IMR-90 (cell line): Measurements from ENCODE around the gene GLRX3. TPM values are rescaled to one million over a fixed set of nuclear protein-coding genes. Genes with fewer than 3 reads are reported as not detected.

Source experiments
- ATAC-seq: fragments of 200-7000 bp; cut with Tn5 transposase; 2 replicates; pipeline ENCODE4 v1.9.1; 2020; ENCODE audit warnings: low read depth, mild to moderate bottlenecking, moderate library complexity
- BruUV-seq: library from RNA; stranded (reverse); fragments of 400-500 nt; replicated peaks from 2 replicates; lab custom pipeline; 2021; lab: Mats Ljungman, UMichigan
- CTCF ChIA-PET: fragments of 300-600 bp; formaldehyde crosslinking; extraction: SDS; loops from one replicate; lab custom pipeline; 2021; ENCODE audit warnings: antibody characterized with exemption; lab: Yijun Ruan, JAX
- POLR2A ChIA-PET: fragments of 300-600 bp; sonication (Branson Sonifier 250); formaldehyde crosslinking; loops from one replicate; lab custom pipeline; 2022; ENCODE audit warnings: antibody characterized with exemption; ENCODE audit not compliant: unreplicated experiment; lab: Charles Lee
- DNase-seq: peaks from one replicate; pipeline ENCODE4 v3.0.0; 2013
- H2AFZ ChIP-seq: replicated peaks from 2 replicates; pipeline ENCODE3; 2013; ENCODE audit warnings: low read length, mild to moderate bottlenecking; ENCODE audit not compliant: poor library complexity
- H2AK5ac ChIP-seq: 2 replicates; pipeline ENCODE4 v1.6.1; 2013; ENCODE audit warnings: low read depth, low read length, inconsistent platforms
- H2AK9ac ChIP-seq: replicated peaks from 2 replicates; pipeline ENCODE3; 2013; ENCODE audit warnings: mild to moderate bottlenecking, low read depth, low read length, moderate library complexity; ENCODE audit not compliant: poor library complexity
- H2BK120ac ChIP-seq: 2 replicates; pipeline ENCODE4 v1.6.1; 2013; ENCODE audit warnings: low read depth, low read length, inconsistent platforms
- H2BK15ac ChIP-seq: 3 replicates; pipeline ENCODE4 v1.6.1; 2013; ENCODE audit warnings: low read depth, low read length, inconsistent platforms
- H2BK20ac ChIP-seq: 2 replicates; pipeline ENCODE4 v1.6.1; 2013; ENCODE audit warnings: low read depth, mild to moderate bottlenecking, inconsistent platforms, low read length, moderate library complexity
- H2BK5ac ChIP-seq: 2 replicates; pipeline ENCODE4 v1.6.1; 2013; ENCODE audit warnings: mild to moderate bottlenecking, low read depth, low read length, inconsistent platforms; ENCODE audit not compliant: poor library complexity, severe bottlenecking
- H3K14ac ChIP-seq: replicated peaks from 2 replicates; pipeline ENCODE4 v1.6.1; 2013; ENCODE audit warnings: low read depth, low read length, inconsistent platforms
- H3K18ac ChIP-seq: 2 replicates; pipeline ENCODE4 v1.6.1; 2013; ENCODE audit warnings: low read depth, low read length, control low read depth
- H3K23ac ChIP-seq: 2 replicates; pipeline ENCODE4 v1.6.1; 2013; ENCODE audit warnings: low read depth, low read length, inconsistent platforms
- H3K27ac ChIP-seq: 2 replicates; pipeline ENCODE4 v1.5.1; 2013; ENCODE audit warnings: mild to moderate bottlenecking, control low read depth, low read length; ENCODE audit not compliant: insufficient read depth
- H3K27me3 ChIP-seq: 2 replicates; pipeline ENCODE4 v1.6.1; 2013; ENCODE audit warnings: low read length; ENCODE audit not compliant: control insufficient read depth, insufficient read depth
- H3K36me3 ChIP-seq: 2 replicates; pipeline ENCODE4 v1.6.1; 2013; ENCODE audit warnings: low read length, mixed read lengths; ENCODE audit not compliant: control insufficient read depth, insufficient read depth
- H3K4ac ChIP-seq: 2 replicates; pipeline ENCODE4 v1.6.1; 2013; ENCODE audit warnings: low read depth, low read length, inconsistent platforms
- H3K4me1 ChIP-seq: 2 replicates; pipeline ENCODE4 v1.6.1; 2013; ENCODE audit warnings: low read length, mixed read lengths; ENCODE audit not compliant: control insufficient read depth, insufficient read depth
- H3K4me2 ChIP-seq: 2 replicates; pipeline ENCODE4 v1.6.1; 2013; ENCODE audit warnings: low read depth, mild to moderate bottlenecking, control low read depth, low read length, moderate library complexity
- H3K4me3 ChIP-seq: 2 replicates; pipeline ENCODE4 v1.5.1; 2013; ENCODE audit warnings: low read depth, mild to moderate bottlenecking, control low read depth, low read length, moderate library complexity; ENCODE audit not compliant: insufficient read depth
- H3K56ac ChIP-seq: 2 replicates; pipeline ENCODE4 v1.6.1; 2013; ENCODE audit warnings: low read length, inconsistent platforms; ENCODE audit not compliant: insufficient read depth; ENCODE audit errors: extremely low read depth
- H3K79me1 ChIP-seq, 2 experiments: 2 replicates each; pipeline ENCODE4 v1.6.1; 2013; ENCODE audit warnings: low read length in 2 of 2, inconsistent platforms in 1 of 2, low read depth in 1 of 2
- H3K9ac ChIP-seq: 2 replicates; pipeline ENCODE4 v1.6.1; 2013; ENCODE audit warnings: low read depth, low read length, control low read depth
- H3K9me1 ChIP-seq: 2 replicates; pipeline ENCODE4 v1.6.1; 2013; ENCODE audit warnings: low read length, inconsistent platforms; ENCODE audit not compliant: insufficient read depth
- H3K9me3 ChIP-seq: 2 replicates; pipeline ENCODE4 v1.6.1; 2013; ENCODE audit warnings: low read length; ENCODE audit not compliant: control insufficient read depth, insufficient read depth
- H4K20me1 ChIP-seq: 2 replicates; pipeline ENCODE4 v1.6.1; 2013; ENCODE audit warnings: low read length, inconsistent platforms; ENCODE audit not compliant: insufficient read depth
- H4K5ac ChIP-seq: 2 replicates; pipeline ENCODE4 v1.6.1; 2013; ENCODE audit warnings: mild to moderate bottlenecking, low read depth, low read length, control low read depth
- H4K8ac ChIP-seq, 2 experiments: 2 replicates each; pipeline ENCODE4 v1.6.1; 2013; ENCODE audit warnings: low read depth in 2 of 2, low read length in 2 of 2, control low read depth in 1 of 2, inconsistent platforms in 1 of 2
- H4K91ac ChIP-seq: 2 replicates; pipeline ENCODE4 v1.6.1; 2013; ENCODE audit warnings: low read depth, low read length, inconsistent platforms; ENCODE audit not compliant: insufficient read depth
- CTCF ChIP-seq: conservative IDR thresholded peaks from 2 replicates; pipeline ENCODE4 v1.5.1; 2012; ENCODE audit warnings: mild to moderate bottlenecking, low read depth, low read length, improper control_type of control experiment
- MAFK ChIP-seq: IDR thresholded peaks from 2 replicates; pipeline ENCODE4 v1.6.1; 2012; ENCODE audit warnings: low read depth, low read length, improper control_type of control experiment
- MAZ ChIP-seq: IDR thresholded peaks from 2 replicates; pipeline ENCODE4 v1.6.1; 2012; ENCODE audit warnings: low read depth, mild to moderate bottlenecking, low read length, improper control_type of control experiment, moderate library complexity, borderline replicate concordance
- MXI1 ChIP-seq: IDR thresholded peaks from 2 replicates; pipeline ENCODE4 v1.6.1; 2012; ENCODE audit warnings: low read depth, mild to moderate bottlenecking, low read length, moderate library complexity, borderline replicate concordance
- NFE2L2 ChIP-seq: fragments of 150-350 bp; IDR thresholded peaks from 2 replicates; pipeline ENCODE4 v1.6.1; 2016; ENCODE audit warnings: low read depth, mild to moderate bottlenecking, low read length
- RAD21 ChIP-seq: IDR thresholded peaks from 2 replicates; pipeline ENCODE4 v1.6.1; 2012; ENCODE audit warnings: low read length, improper control_type of control experiment
- RCOR1 ChIP-seq: IDR thresholded peaks from 2 replicates; pipeline ENCODE4 v1.6.1; 2012; ENCODE audit warnings: mild to moderate bottlenecking, low read length, improper control_type of control experiment; ENCODE audit not compliant: insufficient replicate concordance
- RFX5 ChIP-seq: IDR thresholded peaks from 2 replicates; pipeline ENCODE4 v1.8.0; 2012; ENCODE audit warnings: low read depth, mild to moderate bottlenecking, low read length, moderate library complexity
- SMC3 ChIP-seq: fragments of 150-350 bp; IDR thresholded peaks from 2 replicates; pipeline ENCODE4 v1.6.1; 2016; ENCODE audit warnings: low read depth, mild to moderate bottlenecking, antibody characterized with exemption, low read length, moderate library complexity
- WGBS, 2 experiments: methylation state at CpG; one replicate each; pipeline versions ENCODE4 v1.1.5 to v1.1.7; 2013; ENCODE audit warnings: missing lambda C conversion rate in 2 of 2; ENCODE audit not compliant: insufficient read length in 1 of 2; ENCODE audit errors: extremely low coverage in 2 of 2; 5-methylcytosine and 5-hydroxymethylcytosine counted together
- dilution Hi-C: fragments of 300-500 bp; cut with HindIII; formaldehyde crosslinking; loops from one replicate; pipeline ENCODE4 v1.14.3; 2018; ENCODE audit warnings: low sequenced_read_pairs; ENCODE audit not compliant: unreplicated experiment
- in situ Hi-C: fragments of 300-500 bp; cut with MboI; formaldehyde crosslinking; loops from 3 replicates; pipeline ENCODE4 v1.14.3; 2019; ENCODE audit warnings: low sequenced_read_pairs, inconsistent platforms, mixed read lengths
- intact Hi-C: fragments of 100-400 bp; cut with micrococcal nuclease; formaldehyde crosslinking; loops from 2 replicates; pipeline ENCODE4 v1.10.0; 2022
- polyA plus RNA-seq, 3 experiments: library from polyadenylated mRNA; depleted of rRNA; stranded (reverse); fragments of >200 nt; gene quantifications; 2 replicates each; pipeline ENCODE4 v1.2.3, GENCODE V29; 2012; ENCODE audit warnings: low replicate concordance in 1 of 3
- total RNA-seq: library from RNA; depleted of rRNA; stranded (reverse); fragments of >200 nt; gene quantifications from 2 replicates; pipeline ENCODE4 v1.2.3, GENCODE V29; 2012
- TF ChIP-seq, protein P1 (sequence below): fragments of 150-350 bp; IDR thresholded peaks from 2 replicates; pipeline ENCODE4 v1.6.1; 2016; ENCODE audit warnings: low read depth, mild to moderate bottlenecking, low read length, moderate library complexity, borderline replicate concordance
- TF ChIP-seq, protein P2 (sequence below): fragments of 150-350 bp; IDR thresholded peaks from 2 replicates; pipeline ENCODE4 v1.6.1; 2017; ENCODE audit warnings: mild to moderate bottlenecking, antibody characterized with exemption, low read length, low read depth

Gene GLRX3
- total and polyA plus RNA-seq, 2 of the 4 experiments (the other 2 are of a cell fraction), result 78.7 to 81.7 TPM

GRCh38 chr10:130185591-130185990 lies 49.4 kb downstream of the GLRX3 start:
- 96% methylated on average over 8 of the region's 11 CpGs; no CpG with 5 or more reads in 1 of the 2 experiments for WGBS, 2 experiments
- H2BK20ac ChIP-seq, result no peak overlapping the region
- CTCF ChIA-PET, result no interaction called here
- no peaks in the 10 kb centered on the region for H3K9me3 ChIP-seq
- POLR2A ChIA-PET, result no interaction called here
- H3K27me3 ChIP-seq, result no peaks in the 10 kb centered on the region
- no peak overlapping the region for H2BK120ac ChIP-seq
- in situ Hi-C loops (loop anchor here (5.0 to 25.0 kb wide), 2 partner anchors 1692 to 1827 kb away; no protein-coding TSS in a partner anchor), dilution Hi-C loops (no loop called here), intact Hi-C loops (no loop called here)
- H3K4me3 ChIP-seq, result no peak overlapping the region
- H2AK9ac ChIP-seq, result no peak overlapping the region
- H3K18ac ChIP-seq, result no peak overlapping the region
- H4K5ac ChIP-seq, result no peak overlapping the region
- H2BK15ac ChIP-seq, result no peak overlapping the region
- no peak overlapping the region for H3K27ac ChIP-seq
- no peaks in the 10 kb centered on the region for H3K9me1 ChIP-seq
- no peak overlapping the region for H2AK5ac ChIP-seq
- H3K9ac ChIP-seq, result no peak overlapping the region
- DNase-seq (no peak), ATAC-seq (no peak)
- H3K23ac ChIP-seq, result no peak overlapping the region
- no peak for TF ChIP-seq RAD21
- no peak for TF ChIP-seq MAFK
- TF ChIP-seq, protein P1, sequence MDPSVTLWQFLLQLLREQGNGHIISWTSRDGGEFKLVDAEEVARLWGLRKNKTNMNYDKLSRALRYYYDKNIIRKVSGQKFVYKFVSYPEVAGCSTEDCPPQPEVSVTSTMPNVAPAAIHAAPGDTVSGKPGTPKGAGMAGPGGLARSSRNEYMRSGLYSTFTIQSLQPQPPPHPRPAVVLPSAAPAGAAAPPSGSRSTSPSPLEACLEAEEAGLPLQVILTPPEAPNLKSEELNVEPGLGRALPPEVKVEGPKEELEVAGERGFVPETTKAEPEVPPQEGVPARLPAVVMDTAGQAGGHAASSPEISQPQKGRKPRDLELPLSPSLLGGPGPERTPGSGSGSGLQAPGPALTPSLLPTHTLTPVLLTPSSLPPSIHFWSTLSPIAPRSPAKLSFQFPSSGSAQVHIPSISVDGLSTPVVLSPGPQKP, result no peak
- no peak for TF ChIP-seq RCOR1
- no peak for TF ChIP-seq SMC3
- no peak for TF ChIP-seq NFE2L2
- no peak for TF ChIP-seq RFX5
- no peak for TF ChIP-seq MXI1
- no peak for TF ChIP-seq MAZ
- no peak for TF ChIP-seq CTCF
- TF ChIP-seq, protein P2, sequence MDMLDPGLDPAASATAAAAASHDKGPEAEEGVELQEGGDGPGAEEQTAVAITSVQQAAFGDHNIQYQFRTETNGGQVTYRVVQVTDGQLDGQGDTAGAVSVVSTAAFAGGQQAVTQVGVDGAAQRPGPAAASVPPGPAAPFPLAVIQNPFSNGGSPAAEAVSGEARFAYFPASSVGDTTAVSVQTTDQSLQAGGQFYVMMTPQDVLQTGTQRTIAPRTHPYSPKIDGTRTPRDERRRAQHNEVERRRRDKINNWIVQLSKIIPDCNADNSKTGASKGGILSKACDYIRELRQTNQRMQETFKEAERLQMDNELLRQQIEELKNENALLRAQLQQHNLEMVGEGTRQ, result no peak
- H4K8ac ChIP-seq, result no peak overlapping the region
- H3K14ac ChIP-seq, result no peak overlapping the region
- H2AFZ ChIP-seq, result no peak overlapping the region
- no peak overlapping the region for H3K4me2 ChIP-seq
- H3K36me3 ChIP-seq, result peaks cover 34% of the 10 kb centered on the region
- no peaks in the 10 kb centered on the region for H4K20me1 ChIP-seq
- H3K4me1 ChIP-seq, result 0 out of 2 replicates have a peak, but pooled peaks cover 1% of the 10 kb centered on the region
- no peak overlapping the region for H3K56ac ChIP-seq
- no peak overlapping the region for H2BK5ac ChIP-seq
- H4K91ac ChIP-seq, result no peak overlapping the region
- H3K4ac ChIP-seq, result no peak overlapping the region
- peaks cover 5 to 7% of the 10 kb centered on the region in 2 experiments; a peak in 2 of 4 replicates for H3K79me1 ChIP-seq
- no TSS peak for BruUV-seq
